IMR-90 (cell line): ENCODE measurements around the gene ENTPD1. TPM values are rescaled to one million over a fixed set of nuclear protein-coding genes. Genes with fewer than 3 reads are reported as not detected.

Source experiments
- ATAC-seq: fragments of 200-7000 bp; cut with Tn5 transposase; 2 replicates; pipeline ENCODE4 v1.9.1; 2020; ENCODE audit warnings: low read depth, mild to moderate bottlenecking, moderate library complexity
- BruUV-seq: library from RNA; stranded (reverse); fragments of 400-500 nt; replicated peaks from 2 replicates; lab custom pipeline; 2021; lab: Mats Ljungman, UMichigan
- CTCF ChIA-PET: fragments of 300-600 bp; formaldehyde crosslinking; extraction: SDS; loops from one replicate; lab custom pipeline; 2021; ENCODE audit warnings: antibody characterized with exemption; lab: Yijun Ruan, JAX
- POLR2A ChIA-PET: fragments of 300-600 bp; sonication (Branson Sonifier 250); formaldehyde crosslinking; loops from one replicate; lab custom pipeline; 2022; ENCODE audit warnings: antibody characterized with exemption; ENCODE audit not compliant: unreplicated experiment; lab: Charles Lee
- DNase-seq: peaks from one replicate; pipeline ENCODE4 v3.0.0; 2013
- H2AFZ ChIP-seq: replicated peaks from 2 replicates; pipeline ENCODE3; 2013; ENCODE audit warnings: low read length, mild to moderate bottlenecking; ENCODE audit not compliant: poor library complexity
- H2AK5ac ChIP-seq: 2 replicates; pipeline ENCODE4 v1.6.1; 2013; ENCODE audit warnings: low read depth, low read length, inconsistent platforms
- H2AK9ac ChIP-seq: replicated peaks from 2 replicates; pipeline ENCODE3; 2013; ENCODE audit warnings: mild to moderate bottlenecking, low read depth, low read length, moderate library complexity; ENCODE audit not compliant: poor library complexity
- H2BK120ac ChIP-seq: 2 replicates; pipeline ENCODE4 v1.6.1; 2013; ENCODE audit warnings: low read depth, low read length, inconsistent platforms
- H2BK15ac ChIP-seq: 3 replicates; pipeline ENCODE4 v1.6.1; 2013; ENCODE audit warnings: low read depth, low read length, inconsistent platforms
- H2BK20ac ChIP-seq: 2 replicates; pipeline ENCODE4 v1.6.1; 2013; ENCODE audit warnings: low read depth, mild to moderate bottlenecking, inconsistent platforms, low read length, moderate library complexity
- H2BK5ac ChIP-seq: 2 replicates; pipeline ENCODE4 v1.6.1; 2013; ENCODE audit warnings: mild to moderate bottlenecking, low read depth, low read length, inconsistent platforms; ENCODE audit not compliant: poor library complexity, severe bottlenecking
- H3K14ac ChIP-seq: replicated peaks from 2 replicates; pipeline ENCODE4 v1.6.1; 2013; ENCODE audit warnings: low read depth, low read length, inconsistent platforms
- H3K18ac ChIP-seq: 2 replicates; pipeline ENCODE4 v1.6.1; 2013; ENCODE audit warnings: low read depth, low read length, control low read depth
- H3K23ac ChIP-seq: 2 replicates; pipeline ENCODE4 v1.6.1; 2013; ENCODE audit warnings: low read depth, low read length, inconsistent platforms
- H3K27ac ChIP-seq: 2 replicates; pipeline ENCODE4 v1.5.1; 2013; ENCODE audit warnings: mild to moderate bottlenecking, control low read depth, low read length; ENCODE audit not compliant: insufficient read depth
- H3K27me3 ChIP-seq: 2 replicates; pipeline ENCODE4 v1.6.1; 2013; ENCODE audit warnings: low read length; ENCODE audit not compliant: control insufficient read depth, insufficient read depth
- H3K36me3 ChIP-seq: 2 replicates; pipeline ENCODE4 v1.6.1; 2013; ENCODE audit warnings: low read length, mixed read lengths; ENCODE audit not compliant: control insufficient read depth, insufficient read depth
- H3K4ac ChIP-seq: 2 replicates; pipeline ENCODE4 v1.6.1; 2013; ENCODE audit warnings: low read depth, low read length, inconsistent platforms
- H3K4me1 ChIP-seq: 2 replicates; pipeline ENCODE4 v1.6.1; 2013; ENCODE audit warnings: low read length, mixed read lengths; ENCODE audit not compliant: control insufficient read depth, insufficient read depth
- H3K4me2 ChIP-seq: 2 replicates; pipeline ENCODE4 v1.6.1; 2013; ENCODE audit warnings: low read depth, mild to moderate bottlenecking, control low read depth, low read length, moderate library complexity
- H3K4me3 ChIP-seq: 2 replicates; pipeline ENCODE4 v1.5.1; 2013; ENCODE audit warnings: low read depth, mild to moderate bottlenecking, control low read depth, low read length, moderate library complexity; ENCODE audit not compliant: insufficient read depth
- H3K56ac ChIP-seq: 2 replicates; pipeline ENCODE4 v1.6.1; 2013; ENCODE audit warnings: low read length, inconsistent platforms; ENCODE audit not compliant: insufficient read depth; ENCODE audit errors: extremely low read depth
- H3K79me1 ChIP-seq, 2 experiments: 2 replicates each; pipeline ENCODE4 v1.6.1; 2013; ENCODE audit warnings: low read length in 2 of 2, inconsistent platforms in 1 of 2, low read depth in 1 of 2
- H3K9ac ChIP-seq: 2 replicates; pipeline ENCODE4 v1.6.1; 2013; ENCODE audit warnings: low read depth, low read length, control low read depth
- H3K9me1 ChIP-seq: 2 replicates; pipeline ENCODE4 v1.6.1; 2013; ENCODE audit warnings: low read length, inconsistent platforms; ENCODE audit not compliant: insufficient read depth
- H3K9me3 ChIP-seq: 2 replicates; pipeline ENCODE4 v1.6.1; 2013; ENCODE audit warnings: low read length; ENCODE audit not compliant: control insufficient read depth, insufficient read depth
- H4K20me1 ChIP-seq: 2 replicates; pipeline ENCODE4 v1.6.1; 2013; ENCODE audit warnings: low read length, inconsistent platforms; ENCODE audit not compliant: insufficient read depth
- H4K5ac ChIP-seq: 2 replicates; pipeline ENCODE4 v1.6.1; 2013; ENCODE audit warnings: mild to moderate bottlenecking, low read depth, low read length, control low read depth
- H4K8ac ChIP-seq, 2 experiments: 2 replicates each; pipeline ENCODE4 v1.6.1; 2013; ENCODE audit warnings: low read depth in 2 of 2, low read length in 2 of 2, control low read depth in 1 of 2, inconsistent platforms in 1 of 2
- H4K91ac ChIP-seq: 2 replicates; pipeline ENCODE4 v1.6.1; 2013; ENCODE audit warnings: low read depth, low read length, inconsistent platforms; ENCODE audit not compliant: insufficient read depth
- BHLHE40 ChIP-seq: fragments of 150-350 bp; IDR thresholded peaks from 2 replicates; pipeline ENCODE4 v1.6.1; 2016; ENCODE audit warnings: mild to moderate bottlenecking, low read depth, low read length
- CEBPB ChIP-seq: IDR thresholded peaks from 2 replicates; pipeline ENCODE4 v1.6.1; 2012; ENCODE audit warnings: low read depth, low read length, improper control_type of control experiment
- CHD1 ChIP-seq: IDR thresholded peaks from 2 replicates; pipeline ENCODE4 v1.6.1; 2012; ENCODE audit warnings: low read depth, low read length, improper control_type of control experiment
- ELK1 ChIP-seq: fragments of 150-350 bp; IDR thresholded peaks from 2 replicates; pipeline ENCODE4 v1.6.1; 2016; ENCODE audit warnings: low read depth, mild to moderate bottlenecking, low read length, moderate library complexity, borderline replicate concordance
- FOS ChIP-seq: fragments of 150-350 bp; IDR thresholded peaks from 2 replicates; pipeline ENCODE4 v1.6.1; 2016; ENCODE audit warnings: low read depth, low read length
- MAFK ChIP-seq: IDR thresholded peaks from 2 replicates; pipeline ENCODE4 v1.6.1; 2012; ENCODE audit warnings: low read depth, low read length, improper control_type of control experiment
- MAZ ChIP-seq: IDR thresholded peaks from 2 replicates; pipeline ENCODE4 v1.6.1; 2012; ENCODE audit warnings: low read depth, mild to moderate bottlenecking, low read length, improper control_type of control experiment, moderate library complexity, borderline replicate concordance
- MXI1 ChIP-seq: IDR thresholded peaks from 2 replicates; pipeline ENCODE4 v1.6.1; 2012; ENCODE audit warnings: low read depth, mild to moderate bottlenecking, low read length, moderate library complexity, borderline replicate concordance
- NFE2L2 ChIP-seq: fragments of 150-350 bp; IDR thresholded peaks from 2 replicates; pipeline ENCODE4 v1.6.1; 2016; ENCODE audit warnings: low read depth, mild to moderate bottlenecking, low read length
- POLR2A ChIP-seq: IDR thresholded peaks from 2 replicates; pipeline ENCODE4 v1.6.1; 2012; ENCODE audit warnings: mild to moderate bottlenecking, low read depth, low read length
- RAD21 ChIP-seq: IDR thresholded peaks from 2 replicates; pipeline ENCODE4 v1.6.1; 2012; ENCODE audit warnings: low read length, improper control_type of control experiment
- RCOR1 ChIP-seq: IDR thresholded peaks from 2 replicates; pipeline ENCODE4 v1.6.1; 2012; ENCODE audit warnings: mild to moderate bottlenecking, low read length, improper control_type of control experiment; ENCODE audit not compliant: insufficient replicate concordance
- RFX5 ChIP-seq: IDR thresholded peaks from 2 replicates; pipeline ENCODE4 v1.8.0; 2012; ENCODE audit warnings: low read depth, mild to moderate bottlenecking, low read length, moderate library complexity
- SMC3 ChIP-seq: fragments of 150-350 bp; IDR thresholded peaks from 2 replicates; pipeline ENCODE4 v1.6.1; 2016; ENCODE audit warnings: low read depth, mild to moderate bottlenecking, antibody characterized with exemption, low read length, moderate library complexity
- USF2 ChIP-seq: fragments of 150-350 bp; IDR thresholded peaks from 2 replicates; pipeline ENCODE4 v1.6.1; 2017; ENCODE audit warnings: mild to moderate bottlenecking, antibody characterized with exemption, low read length, low read depth
- WGBS, 2 experiments: methylation state at CpG; one replicate each; pipeline versions ENCODE4 v1.1.5 to v1.1.7; 2013; ENCODE audit warnings: missing lambda C conversion rate in 2 of 2; ENCODE audit not compliant: insufficient read length in 1 of 2; ENCODE audit errors: extremely low coverage in 2 of 2; 5-methylcytosine and 5-hydroxymethylcytosine counted together
- dilution Hi-C: fragments of 300-500 bp; cut with HindIII; formaldehyde crosslinking; loops from one replicate; pipeline ENCODE4 v1.14.3; 2018; ENCODE audit warnings: low sequenced_read_pairs; ENCODE audit not compliant: unreplicated experiment
- in situ Hi-C: fragments of 300-500 bp; cut with MboI; formaldehyde crosslinking; loops from 3 replicates; pipeline ENCODE4 v1.14.3; 2019; ENCODE audit warnings: low sequenced_read_pairs, inconsistent platforms, mixed read lengths
- intact Hi-C: fragments of 100-400 bp; cut with micrococcal nuclease; formaldehyde crosslinking; loops from 2 replicates; pipeline ENCODE4 v1.10.0; 2022
- polyA plus RNA-seq, 3 experiments: library from polyadenylated mRNA; depleted of rRNA; stranded (reverse); fragments of >200 nt; gene quantifications; 2 replicates each; pipeline ENCODE4 v1.2.3, GENCODE V29; 2012; ENCODE audit warnings: low replicate concordance in 1 of 3
- total RNA-seq: library from RNA; depleted of rRNA; stranded (reverse); fragments of >200 nt; gene quantifications from 2 replicates; pipeline ENCODE4 v1.2.3, GENCODE V29; 2012
- TF ChIP-seq, protein P1 (sequence below): conservative IDR thresholded peaks from 2 replicates; pipeline ENCODE4 v1.5.1; 2012; ENCODE audit warnings: mild to moderate bottlenecking, low read depth, low read length, improper control_type of control experiment

Gene ENTPD1
- total and polyA plus RNA-seq, 2 of the 4 experiments (the other 2 are of a cell fraction), result under 0.01 TPM; not detected in 1

DNA sequence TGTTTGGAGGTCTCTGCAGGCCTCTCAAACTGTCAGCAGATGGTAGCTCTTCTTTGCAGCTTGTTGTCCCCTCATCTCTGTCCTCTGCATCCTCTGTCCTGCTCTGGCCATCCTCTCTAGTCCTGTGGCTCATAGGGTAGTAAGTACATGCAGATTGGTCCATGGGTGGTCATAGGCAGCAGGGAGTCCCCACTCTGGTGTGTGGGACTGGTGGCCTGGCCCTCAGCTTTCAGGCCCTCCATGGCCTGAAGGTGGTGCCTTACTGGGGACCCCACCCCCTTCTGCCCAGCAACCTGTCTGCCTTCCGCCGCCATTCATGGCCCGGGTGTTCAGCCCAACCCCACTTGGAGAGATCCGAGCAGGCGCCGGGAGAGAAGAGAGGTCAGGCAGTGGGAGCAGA lies 49.4 kb upstream of the ENTPD1 start:
- no peak overlapping the region for H3K27ac ChIP-seq
- H3K9me3 ChIP-seq, result no peaks in the 10 kb centered on the region
- no peak overlapping the region for H4K91ac ChIP-seq
- no peak overlapping the region for H3K18ac ChIP-seq
- H3K23ac ChIP-seq, result no peak overlapping the region
- H3K14ac ChIP-seq, result no peak overlapping the region
- no peaks in the 10 kb centered on the region for H3K36me3 ChIP-seq
- H3K4me3 ChIP-seq, result no peak overlapping the region
- no peak overlapping the region for H2BK15ac ChIP-seq
- ChIA-PET POLR2A (no interaction called here), CTCF (interaction anchor here (1.7 kb wide), 1 partner anchor 13 kb away, joined by 5 read pairs; the partner anchor contains the start of gene TCTN3)
- in situ Hi-C loops (no loop called here), dilution Hi-C loops (no loop called here), intact Hi-C loops (no loop called here)
- H3K9ac ChIP-seq, result no peak overlapping the region
- no peak overlapping the region for H2BK5ac ChIP-seq
- H3K9me1 ChIP-seq, result no peaks in the 10 kb centered on the region
- no peaks in the 10 kb centered on the region for H4K20me1 ChIP-seq
- DNase-seq (no peak), ATAC-seq (no peak)
- no peak overlapping the region for H2AK9ac ChIP-seq
- H2BK120ac ChIP-seq, result no peak overlapping the region
- no peak overlapping the region for H3K56ac ChIP-seq
- 75% methylated on average over 3 of the region's 6 CpGs; no CpG with 5 or more reads in 1 of the 2 experiments for WGBS, 2 experiments
- no peaks in the 10 kb centered on the region for H3K79me1 ChIP-seq
- H3K4me1 ChIP-seq, result peaks cover 2% of the 10 kb centered on the region; the same call in 1 of the 2 replicates
- H3K4me2 ChIP-seq, result no peak overlapping the region
- no peak overlapping the region for H3K4ac ChIP-seq
- H4K5ac ChIP-seq, result no peak overlapping the region
- H2BK20ac ChIP-seq, result no peak overlapping the region
- H2AFZ ChIP-seq, result no peak overlapping the region
- TF ChIP-seq MAZ (no peak), ELK1 (no peak), RFX5 (no peak), CHD1 (no peak), RAD21 (no peak), USF2 (no peak), FOS (no peak), NFE2L2 (no peak), MXI1 (no peak), MAFK (no peak), SMC3 (no peak), RCOR1 (no peak), CEBPB (no peak), BHLHE40 (no peak), POLR2A (no peak)
- TF ChIP-seq, protein P1, sequence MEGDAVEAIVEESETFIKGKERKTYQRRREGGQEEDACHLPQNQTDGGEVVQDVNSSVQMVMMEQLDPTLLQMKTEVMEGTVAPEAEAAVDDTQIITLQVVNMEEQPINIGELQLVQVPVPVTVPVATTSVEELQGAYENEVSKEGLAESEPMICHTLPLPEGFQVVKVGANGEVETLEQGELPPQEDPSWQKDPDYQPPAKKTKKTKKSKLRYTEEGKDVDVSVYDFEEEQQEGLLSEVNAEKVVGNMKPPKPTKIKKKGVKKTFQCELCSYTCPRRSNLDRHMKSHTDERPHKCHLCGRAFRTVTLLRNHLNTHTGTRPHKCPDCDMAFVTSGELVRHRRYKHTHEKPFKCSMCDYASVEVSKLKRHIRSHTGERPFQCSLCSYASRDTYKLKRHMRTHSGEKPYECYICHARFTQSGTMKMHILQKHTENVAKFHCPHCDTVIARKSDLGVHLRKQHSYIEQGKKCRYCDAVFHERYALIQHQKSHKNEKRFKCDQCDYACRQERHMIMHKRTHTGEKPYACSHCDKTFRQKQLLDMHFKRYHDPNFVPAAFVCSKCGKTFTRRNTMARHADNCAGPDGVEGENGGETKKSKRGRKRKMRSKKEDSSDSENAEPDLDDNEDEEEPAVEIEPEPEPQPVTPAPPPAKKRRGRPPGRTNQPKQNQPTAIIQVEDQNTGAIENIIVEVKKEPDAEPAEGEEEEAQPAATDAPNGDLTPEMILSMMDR, result no peak
- H3K27me3 ChIP-seq, result no peaks in the 10 kb centered on the region
- no peak overlapping the region for H2AK5ac ChIP-seq
- BruUV-seq, result no TSS peak
- H4K8ac ChIP-seq, result no peak overlapping the region
